Panc1 (cell line): ENCODE measurements around the gene RASSF8. TPM values are rescaled to one million over a fixed set of nuclear protein-coding genes. Genes with fewer than 3 reads are reported as not detected.
A peak's percentile ranks its signal among the peaks of the same experiment; 100 is the strongest.

Experiments
- ATAC-seq: fragments of 200-7000 bp; cut with Tn5 transposase; 2 replicates; pipeline ENCODE4 v1.9.1; 2020; ENCODE audit warnings: mild to moderate bottlenecking, moderate library complexity
- BruUV-seq: library from RNA; stranded (reverse); fragments of 400-500 nt; replicated peaks from 2 replicates; lab custom pipeline; 2021; lab: Mats Ljungman, UMichigan
- CTCF ChIA-PET: fragments of 300-600 bp; sonication (Branson Sonifier 250); formaldehyde crosslinking; loops from one replicate; lab custom pipeline; 2022; ENCODE audit warnings: antibody characterized with exemption; lab: Charles Lee
- POLR2A ChIA-PET: fragments of 300-600 bp; sonication (Branson Sonifier 250); formaldehyde crosslinking; loops from one replicate; lab custom pipeline; 2022; ENCODE audit warnings: antibody characterized with exemption; lab: Charles Lee
- DNase-seq: peaks from one replicate; pipeline ENCODE4 v3.0.0-alpha.2; 2010; ENCODE audit warnings: low read depth, low spot score
- H3K27ac ChIP-seq: 2 replicates; pipeline ENCODE4 v1.5.1; 2011; ENCODE audit warnings: mild to moderate bottlenecking, low read length, inconsistent platforms
- H3K27me3 ChIP-seq: fragments of 200-500 bp; sonication (Bioruptor generic); 2 replicates; pipeline ENCODE4 v1.6.0; 2014; ENCODE audit warnings: low read length, inconsistent platforms; ENCODE audit not compliant: control insufficient read depth, insufficient read depth
- H3K36me3 ChIP-seq: fragments of 200-500 bp; sonication (Bioruptor generic); 2 replicates; pipeline ENCODE4 v1.5.1; 2014; ENCODE audit warnings: inconsistent platforms, mild to moderate bottlenecking, low read length, moderate library complexity; ENCODE audit not compliant: control insufficient read depth, insufficient read depth
- H3K4me1 ChIP-seq: 2 replicates; pipeline ENCODE4 v1.5.1; 2011; ENCODE audit warnings: inconsistent platforms, mild to moderate bottlenecking, low read length, moderate library complexity; ENCODE audit not compliant: control insufficient read depth, insufficient read depth
- H3K4me3 ChIP-seq, 2 experiments: 2 replicates each; pipeline ENCODE4 v1.5.1; 2011 to 2012; ENCODE audit warnings: low read depth in 2 of 2, low read length in 2 of 2, mild to moderate bottlenecking in 2 of 2, inconsistent platforms in 1 of 2, moderate library complexity in 1 of 2
- H3K9me3 ChIP-seq: fragments of 200-500 bp; sonication (Bioruptor generic); 2 replicates; pipeline ENCODE4 v1.5.1; 2014; ENCODE audit warnings: low read depth, mild to moderate bottlenecking, inconsistent platforms, low read length, moderate library complexity; ENCODE audit not compliant: control insufficient read depth, insufficient read depth
- CTCF ChIP-seq: fragments of 450-650 bp; IDR thresholded peaks from 2 replicates; pipeline ENCODE4 v1.5.1; 2017; ENCODE audit warnings: mild to moderate bottlenecking
- POLR2AphosphoS5 ChIP-seq: IDR thresholded peaks from 2 replicates; pipeline ENCODE4 v1.6.1; 2012; ENCODE audit warnings: mild to moderate bottlenecking, low read depth, low read length, moderate library complexity
- SIN3A ChIP-seq: IDR thresholded peaks from 2 replicates; pipeline ENCODE4 v1.6.1; 2012; ENCODE audit warnings: low read depth, mild to moderate bottlenecking, low read length, moderate library complexity, borderline replicate concordance; ENCODE audit not compliant: insufficient read depth
- TCF7L2 ChIP-seq: IDR thresholded peaks from 2 replicates; pipeline ENCODE4 v1.6.1; 2011; ENCODE audit warnings: mild to moderate bottlenecking, low read depth, low read length, inconsistent platforms
- in situ Hi-C: cut with HindIII; loops from 2 replicates; pipeline ENCODE4 v1.10.0; 2016; ENCODE audit warnings: low sequenced_read_pairs, low pct_unique_long_range_greater_than_20kb
- intact Hi-C: fragments of 100-400 bp; cut with micrococcal nuclease; formaldehyde crosslinking; loops from one replicate; pipeline ENCODE4 v1.10.0; 2022; ENCODE audit not compliant: unreplicated experiment
- total RNA-seq: library from RNA; stranded (reverse); gene quantifications from one replicate; pipeline ENCODE4 v1.2.1, GENCODE V29; 2021; ENCODE audit not compliant: unreplicated experiment
- TF ChIP-seq, protein P1 (sequence below), 2 experiments: IDR thresholded peaks; 2 replicates each; pipeline ENCODE4 v1.6.1; 2011 to 2012; ENCODE audit warnings: low read depth in 2 of 2, control low read depth in 1 of 2, low read length in 1 of 2, mild to moderate bottlenecking in 1 of 2, moderate library complexity in 1 of 2; ENCODE audit not compliant: insufficient read depth in 1 of 2

The RASSF8 gene
- total RNA-seq, 1 experiment from 2014 or later = 103 TPM

GRCh38 chr12:26123482-26123980, 165.0 kb downstream of the RASSF8 start:
- ATAC-seq = no peak
- intact Hi-C loops = loop anchor here (5.0 kb wide), 1 partner anchor 399 kb away; no protein-coding TSS in a partner anchor

More at GRCh38 chr12:26123482-26123980, 165.0 kb downstream of the RASSF8 start:
- ChIA-PET CTCF (interaction anchor here (1.0 to 2.7 kb wide), 3 partner anchors 9 to 151 kb away, joined by 3 to 12 read pairs (median 5); no protein-coding TSS in a partner anchor), POLR2A (interaction anchor here (0.5 to 2.0 kb wide), 8 partner anchors 9 to 151 kb away, joined by 3 to 18 read pairs (median 4); no protein-coding TSS in a partner anchor)
- Histone ChIP-seq H3K36me3 (no peaks in the 10 kb centered on the region; the same call in 1 of the 2 replicates), H3K9me3 (no peaks in the 10 kb centered on the region), H3K27me3 (peaks cover 5% of the 10 kb centered on the region; the same call in 1 of the 2 replicates), H3K4me3 (peak overlapping the region; percentile 68 to 90), H3K27ac (peak overlapping the region; percentile 98), H3K4me1 (peaks cover 56% of the 10 kb centered on the region)
- in situ Hi-C loops = no loop called here
- no TSS peak for BruUV-seq
- DNase-seq = no peak
- peak; percentile 57 for TF ChIP-seq CTCF
- TF ChIP-seq POLR2AphosphoS5 = peak; percentile 73
- TF ChIP-seq, protein P1, sequence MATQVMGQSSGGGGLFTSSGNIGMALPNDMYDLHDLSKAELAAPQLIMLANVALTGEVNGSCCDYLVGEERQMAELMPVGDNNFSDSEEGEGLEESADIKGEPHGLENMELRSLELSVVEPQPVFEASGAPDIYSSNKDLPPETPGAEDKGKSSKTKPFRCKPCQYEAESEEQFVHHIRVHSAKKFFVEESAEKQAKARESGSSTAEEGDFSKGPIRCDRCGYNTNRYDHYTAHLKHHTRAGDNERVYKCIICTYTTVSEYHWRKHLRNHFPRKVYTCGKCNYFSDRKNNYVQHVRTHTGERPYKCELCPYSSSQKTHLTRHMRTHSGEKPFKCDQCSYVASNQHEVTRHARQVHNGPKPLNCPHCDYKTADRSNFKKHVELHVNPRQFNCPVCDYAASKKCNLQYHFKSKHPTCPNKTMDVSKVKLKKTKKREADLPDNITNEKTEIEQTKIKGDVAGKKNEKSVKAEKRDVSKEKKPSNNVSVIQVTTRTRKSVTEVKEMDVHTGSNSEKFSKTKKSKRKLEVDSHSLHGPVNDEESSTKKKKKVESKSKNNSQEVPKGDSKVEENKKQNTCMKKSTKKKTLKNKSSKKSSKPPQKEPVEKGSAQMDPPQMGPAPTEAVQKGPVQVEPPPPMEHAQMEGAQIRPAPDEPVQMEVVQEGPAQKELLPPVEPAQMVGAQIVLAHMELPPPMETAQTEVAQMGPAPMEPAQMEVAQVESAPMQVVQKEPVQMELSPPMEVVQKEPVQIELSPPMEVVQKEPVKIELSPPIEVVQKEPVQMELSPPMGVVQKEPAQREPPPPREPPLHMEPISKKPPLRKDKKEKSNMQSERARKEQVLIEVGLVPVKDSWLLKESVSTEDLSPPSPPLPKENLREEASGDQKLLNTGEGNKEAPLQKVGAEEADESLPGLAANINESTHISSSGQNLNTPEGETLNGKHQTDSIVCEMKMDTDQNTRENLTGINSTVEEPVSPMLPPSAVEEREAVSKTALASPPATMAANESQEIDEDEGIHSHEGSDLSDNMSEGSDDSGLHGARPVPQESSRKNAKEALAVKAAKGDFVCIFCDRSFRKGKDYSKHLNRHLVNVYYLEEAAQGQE (IDR thresholded peaks at IDR 0.05; ENCODE audit: insufficient read depth in 1 of 2, low read depth in 2 of 2, low read length in 1 of 2) = 0 out of 4 replicates have a peak, but pooled peaks of 1 of the 2 experiments have one; percentile 6
- 0 out of 2 replicates have a peak, but pooled peaks have one; percentile 29 for TF ChIP-seq SIN3A
- peak; percentile 62 for TF ChIP-seq TCF7L2
